Daoy (cell line): ENCODE results near the gene P2RY11. TPM values are rescaled to one million over a fixed set of nuclear protein-coding genes. Genes with fewer than 3 reads are reported as not detected.
A peak's percentile ranks its signal among the peaks of the same experiment; 100 is the strongest.

Source experiments
- DNase-seq: peaks from one replicate; pipeline ENCODE4 v3.0.0-alpha.2; 2015; ENCODE audit warnings: low read depth
- total RNA-seq: library from RNA; depleted of rRNA; stranded (reverse); fragments of >200 nt; shearing (Covaris generic); gene quantifications from 2 replicates; pipeline ENCODE4 v1.2.3, GENCODE V29; 2014; rRNA removed

Gene P2RY11
- 3.4 and 3.6 TPM in 2 replicates for total RNA-seq

DNA sequence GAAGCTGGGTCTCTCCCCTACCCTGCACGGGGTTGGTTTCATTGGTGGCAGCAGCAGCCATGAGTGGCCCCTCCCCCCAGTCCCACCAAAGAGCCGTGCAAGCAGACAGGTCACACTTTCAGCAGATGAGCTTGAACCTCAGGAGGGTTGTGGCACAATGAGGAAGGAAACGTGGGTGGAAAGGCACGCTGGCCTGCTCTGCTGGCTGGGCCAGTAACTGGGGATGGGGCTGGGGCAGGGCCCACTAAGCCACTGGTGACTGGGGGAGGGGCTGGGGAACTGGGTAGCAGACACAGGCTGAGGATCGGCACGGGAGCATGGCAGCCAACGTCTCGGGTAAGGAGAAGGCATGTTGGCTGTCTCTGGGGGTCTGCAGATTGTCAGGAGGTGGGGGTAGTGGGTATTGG, at the start of gene P2RY11:
TSS of gene P2RY11 (plus strand) at position 289 of the 407 bp plus-strand sequence. CDS start at position 318, 29 bp downstream.
- DNase-seq: no peak

DNA sequence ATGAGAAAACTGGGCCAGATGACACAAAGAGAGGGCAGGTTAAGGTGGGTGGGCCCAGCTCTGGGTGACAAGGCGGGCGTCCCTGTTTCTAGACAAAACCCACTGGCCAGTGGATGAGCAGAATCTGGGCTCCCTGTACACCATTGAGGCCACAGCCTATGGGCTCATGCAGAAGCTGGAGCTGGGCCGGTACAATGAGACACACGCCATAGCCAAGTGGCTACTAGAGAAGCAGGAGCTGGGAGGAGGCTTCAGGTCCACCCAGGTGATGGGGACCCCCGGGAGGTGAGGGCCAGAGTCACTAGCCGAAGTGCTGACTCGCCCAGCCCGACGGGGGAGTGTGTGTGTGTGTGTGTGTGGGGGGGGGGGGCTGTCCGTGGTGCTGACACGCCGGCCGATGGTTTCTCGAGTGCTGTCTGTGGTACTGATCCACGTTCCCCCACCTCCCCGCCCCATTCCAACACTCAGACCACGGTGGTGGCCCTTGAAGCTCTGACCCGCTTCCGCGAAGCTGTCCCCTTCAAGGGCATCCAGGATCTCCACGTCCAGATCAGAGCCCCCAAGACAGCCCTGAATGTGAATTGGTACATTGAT, 49.7 kb upstream of the P2RY11 start:
- peak; percentile 21 for DNase-seq

DNA sequence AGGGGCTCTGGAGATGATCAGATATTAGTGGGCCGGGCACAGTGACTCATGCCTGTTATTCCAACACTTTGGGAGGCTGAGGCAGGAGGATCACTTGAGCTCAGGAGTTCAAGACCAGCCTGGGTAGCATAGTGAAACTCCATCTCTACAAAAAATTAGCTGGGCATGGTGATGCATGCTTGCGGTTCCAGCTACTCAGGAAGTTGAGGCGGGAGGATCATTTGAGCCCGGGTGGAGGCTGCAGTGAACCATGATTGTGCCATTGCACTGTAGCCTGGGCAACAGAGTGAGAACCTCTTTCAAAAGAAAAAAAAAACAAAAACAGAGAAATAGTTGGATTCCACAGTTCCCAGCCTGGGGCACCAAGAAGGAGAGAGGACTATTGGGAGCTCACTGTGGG, 43.3 kb upstream of the P2RY11 start:
- DNase-seq: peak; percentile 66

GRCh38 chr19:10069046-10069445, 42.4 kb upstream of the P2RY11 start:
- peak; percentile 61 for DNase-seq

- DNase-seq: no peak
Observed at GRCh38 chr19:10070730-10071446, 40.6 kb upstream of the P2RY11 start.

GRCh38 chr19:10074153-10074552, 37.3 kb upstream of the P2RY11 start:
- no peak for DNase-seq

- no peak for DNase-seq
Observed at GRCh38 chr19:10076535-10076934, 35.0 kb upstream of the P2RY11 start.

GRCh38 chr19:10078329-10078728, 33.2 kb upstream of the P2RY11 start:
- DNase-seq: no peak

DNA sequence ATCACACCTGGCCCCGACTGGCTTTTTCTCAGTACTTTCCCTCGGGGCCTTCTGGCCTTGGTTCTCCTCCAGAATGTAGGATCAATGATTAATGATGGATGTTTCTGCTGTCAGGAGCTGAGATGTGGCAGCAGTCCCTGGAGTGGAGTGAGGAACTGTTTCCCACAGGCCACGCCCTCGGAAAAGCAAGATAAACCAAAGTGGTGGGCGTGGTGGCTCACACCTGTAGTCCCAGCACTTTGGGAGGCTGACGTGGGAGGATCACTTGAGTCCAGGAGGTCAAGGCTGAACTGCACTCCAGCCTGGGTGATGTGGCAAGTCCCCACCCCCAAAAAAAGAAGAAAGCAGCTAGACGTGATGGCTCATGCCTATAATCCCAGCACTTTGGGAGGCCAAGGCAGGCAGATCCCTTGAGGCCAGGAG, 32.5 kb upstream of the P2RY11 start:
- no peak for DNase-seq

GRCh38 chr19:10083911-10084310, 27.6 kb upstream of the P2RY11 start:
- DNase-seq: no peak

DNA sequence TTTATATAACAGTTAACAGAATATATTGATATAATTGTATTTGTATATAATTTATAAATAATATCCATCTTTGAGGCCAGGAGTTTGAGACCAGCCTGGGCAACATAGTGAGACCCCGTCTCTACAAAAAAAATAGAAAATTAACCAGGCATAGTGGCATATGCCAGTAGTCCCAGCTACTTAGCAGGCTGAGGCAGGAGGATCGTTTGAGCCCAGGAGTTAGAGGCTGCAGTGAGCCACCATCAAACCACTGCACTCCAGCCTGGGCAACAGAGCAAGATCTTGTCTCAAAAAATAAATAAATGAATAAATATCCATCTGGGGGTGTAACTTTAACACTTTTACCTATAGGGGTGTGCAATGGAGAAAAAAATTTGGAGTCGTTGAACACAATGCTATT, 26.7 kb upstream of the P2RY11 start:
- no peak for DNase-seq

DNA sequence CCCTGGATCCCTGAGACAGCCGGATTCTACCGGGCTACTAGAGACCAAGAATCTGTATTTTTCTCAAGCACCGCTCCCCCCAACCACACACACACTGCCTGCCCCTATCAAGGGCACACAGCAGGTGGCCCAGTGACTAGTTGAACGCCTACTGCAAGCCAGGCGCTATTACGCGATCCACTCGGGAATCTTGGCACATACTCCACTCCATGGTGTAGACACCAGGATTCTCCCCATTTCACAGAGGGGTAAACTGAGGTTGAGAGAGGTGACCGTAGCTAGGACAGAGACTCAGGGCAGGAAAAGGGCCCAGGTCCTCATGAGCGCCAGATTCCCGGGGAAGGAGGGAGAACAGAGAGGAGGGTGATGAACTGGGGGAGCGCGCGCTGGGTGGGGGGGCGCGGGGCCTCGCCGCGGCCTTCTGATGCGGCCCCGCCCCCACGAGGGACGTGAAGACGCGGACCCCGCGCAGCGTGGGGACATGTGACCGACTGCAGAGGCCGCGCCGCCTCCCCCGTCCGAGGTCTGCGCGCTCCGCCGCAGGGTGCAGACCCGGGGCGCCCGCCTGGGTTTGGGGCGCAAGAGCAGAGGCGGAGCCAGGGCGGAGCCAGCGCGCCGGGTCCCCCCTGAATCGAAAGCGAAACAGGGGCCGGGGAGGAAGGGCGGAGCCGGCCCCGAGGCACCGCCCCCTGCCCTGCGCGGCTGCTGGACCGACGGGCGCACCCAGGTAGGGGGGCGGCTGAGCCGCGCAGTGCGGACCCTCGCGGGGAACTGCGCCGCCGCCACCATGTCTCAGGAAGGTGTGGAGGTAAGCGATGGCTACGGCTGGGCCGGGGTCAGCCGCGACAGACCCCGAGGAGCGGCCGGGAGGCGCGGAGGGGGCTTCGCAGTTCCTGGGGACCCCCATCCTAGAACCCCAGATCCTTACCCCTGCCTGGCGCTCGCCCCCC, 25.6 kb upstream of the P2RY11 start, which contains the start of gene SHFL:
TSS of gene SHFL (plus strand) at position 677 of the 950 bp plus-strand sequence. CDS start at position 788, 111 bp downstream.
- DNase-seq: peak; percentile 82

DNA sequence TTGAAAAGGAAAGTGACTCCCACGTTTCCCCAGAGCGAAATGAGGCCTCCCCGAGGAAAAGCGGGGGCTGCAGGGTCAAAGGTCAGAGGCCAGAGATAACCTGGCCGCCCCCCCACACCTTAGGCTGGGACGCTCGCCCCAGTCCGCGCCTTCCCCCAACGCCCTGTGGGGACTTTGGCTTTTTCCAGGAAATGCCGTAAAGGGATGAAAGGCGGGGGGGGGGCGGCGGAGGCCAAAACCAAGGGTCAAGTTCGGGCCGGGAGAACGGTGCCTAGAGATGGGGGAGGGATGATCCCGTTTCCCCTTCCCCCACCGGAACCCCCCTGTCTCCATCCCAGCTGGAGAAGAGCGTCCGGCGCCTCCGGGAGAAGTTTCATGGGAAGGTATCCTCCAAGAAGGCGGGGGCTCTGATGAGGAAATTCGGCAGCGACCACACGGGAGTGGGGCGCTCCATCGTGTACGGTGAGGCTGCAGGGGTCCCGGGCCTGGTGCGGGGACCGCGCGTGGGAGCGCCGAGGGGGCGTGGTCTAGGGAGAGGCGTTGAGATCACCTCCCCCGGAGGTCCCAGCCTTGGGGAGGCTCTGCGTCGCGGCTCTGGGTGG, 24.8 kb upstream of the P2RY11 start:
- no peak for DNase-seq

- no peak for DNase-seq
Observed at GRCh38 chr19:10087296-10088061, 24.0 kb upstream of the P2RY11 start.

GRCh38 chr19:10088949-10089554, 22.4 kb upstream of the P2RY11 start:
- DNase-seq: no peak

DNA sequence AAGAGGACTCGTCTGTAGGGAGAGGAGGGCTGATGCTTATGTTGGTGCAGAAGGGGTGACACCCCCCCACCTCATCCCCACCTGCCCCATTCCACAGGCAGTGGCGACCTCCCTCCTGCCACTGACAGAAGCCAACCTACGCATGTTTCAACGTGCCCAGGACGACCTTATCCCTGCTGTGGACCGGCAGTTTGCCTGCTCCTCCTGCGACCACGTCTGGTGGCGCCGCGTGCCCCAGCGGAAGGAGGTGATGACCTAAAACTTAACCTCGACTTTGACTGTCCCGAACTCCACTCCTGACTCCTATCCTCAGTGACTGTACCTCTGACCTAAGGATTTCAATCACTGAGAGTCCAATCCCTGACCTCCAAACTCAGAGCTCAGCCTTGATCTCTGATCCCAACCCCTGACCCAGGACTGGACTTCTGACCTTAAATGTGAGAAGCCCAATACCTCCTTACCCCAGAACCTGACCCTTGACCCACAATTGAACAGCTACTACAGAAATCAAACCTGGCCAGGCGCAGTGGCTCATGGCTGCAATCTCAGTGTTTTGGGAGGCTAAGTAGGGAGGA, 21.6 kb upstream of the P2RY11 start:
- peak; percentile 4 for DNase-seq

DNA sequence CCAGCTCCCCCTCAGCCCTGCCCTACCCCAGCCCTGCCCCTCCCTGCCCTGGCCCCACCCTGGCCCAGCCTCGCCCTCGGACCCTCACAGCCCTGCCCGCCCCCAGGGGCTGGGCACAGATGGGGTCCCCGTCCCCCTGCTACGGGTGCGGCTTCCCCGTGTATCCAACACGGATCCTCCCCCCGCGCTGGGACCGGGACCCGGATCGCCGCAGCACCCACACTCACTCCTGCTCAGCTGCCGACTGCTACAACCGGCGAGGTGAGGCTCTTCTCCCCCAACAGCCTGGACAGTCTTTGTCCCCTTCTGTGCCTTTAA, 20.2 kb upstream of the P2RY11 start:
- no peak for DNase-seq

GRCh38 chr19:10091895-10092641, 19.4 kb upstream of the P2RY11 start:
- DNase-seq: no peak

- DNase-seq: no peak
Observed at GRCh38 chr19:10092648-10093294, 18.7 kb upstream of the P2RY11 start.
